AG04450 (cell line): ENCODE results near the gene TELO2. TPM values are rescaled to one million over a fixed set of nuclear protein-coding genes. Genes with fewer than 3 reads are reported as not detected.

ENCODE experiments used
- CTCF ChIA-PET: fragments of 300-600, 350-600 bp; formaldehyde crosslinking; extraction: SDS; loops from one replicate; lab custom pipeline; 2022; ENCODE audit warnings: antibody characterized with exemption, inconsistent platforms; lab: Charles Lee
- POLR2A ChIA-PET: fragments of 350-600 bp; formaldehyde crosslinking; extraction: SDS; loops from one replicate; lab custom pipeline; 2021; ENCODE audit warnings: antibody characterized with exemption, inconsistent platforms; lab: Yijun Ruan, JAX
- DNase-seq: peaks from one replicate; pipeline ENCODE4 v3.0.0-alpha.2; 2011; ENCODE audit warnings: low read depth, low spot score
- H3K27ac ChIP-seq: one replicate; pipeline ENCODE4 v1.5.1; 2012; ENCODE audit warnings: low read depth, low read length, control low read depth
- H3K27me3 ChIP-seq: one replicate; pipeline ENCODE4 v1.6.0; 2012; ENCODE audit warnings: low read length; ENCODE audit not compliant: control insufficient read depth, insufficient read depth
- H3K4me3 ChIP-seq: 2 replicates; pipeline ENCODE4 v1.5.1; 2011; ENCODE audit warnings: mild to moderate bottlenecking, low read depth, low read length, control low read depth
- H3K9me3 ChIP-seq: 2 replicates; pipeline ENCODE4 v1.5.1; 2012; ENCODE audit warnings: low read length; ENCODE audit not compliant: control insufficient read depth, insufficient read depth
- polyA plus RNA-seq: library from polyadenylated mRNA; depleted of rRNA; stranded (reverse); fragments of >200 nt; gene quantifications from 2 replicates; pipeline ENCODE4 v1.2.3, GENCODE V29; 2011
- TF ChIP-seq, protein P1 (sequence below): IDR thresholded peaks from 2 replicates; pipeline ENCODE4 v1.5.1; 2011; ENCODE audit warnings: low read depth, low read length, control low read depth, inconsistent platforms

Gene TELO2
- polyA plus RNA-seq, 1 experiment: 6.2 TPM

DNA sequence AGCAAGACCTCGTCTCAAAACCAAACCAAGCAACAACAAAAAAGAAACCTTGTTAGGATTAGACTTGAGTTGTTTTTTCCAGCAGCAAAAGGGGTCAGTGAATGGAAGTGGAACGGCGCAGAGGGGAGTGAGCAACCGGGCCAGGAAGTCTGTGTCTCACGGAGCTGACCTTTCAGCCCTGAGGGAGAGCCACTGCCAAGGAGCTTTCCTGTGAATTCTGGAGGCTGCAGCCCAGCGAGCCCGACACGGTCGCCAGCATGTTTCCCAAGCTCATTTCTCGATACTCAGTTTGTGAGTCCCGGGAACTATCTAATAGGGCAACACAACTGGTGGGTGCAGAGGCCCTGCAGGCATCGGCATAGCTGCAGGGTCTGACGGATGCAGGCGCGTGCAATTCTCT lies 19.6 kb downstream of the TELO2 start:
- no peak overlapping the region for H3K27ac ChIP-seq
- POLR2A ChIA-PET: no interaction called here
- no peak for DNase-seq
- no peaks in the 10 kb centered on the region for H3K27me3 ChIP-seq
- peaks cover 19% of the 10 kb centered on the region for H3K9me3 ChIP-seq
- no peak overlapping the region for H3K4me3 ChIP-seq
- TF ChIP-seq, protein P1, sequence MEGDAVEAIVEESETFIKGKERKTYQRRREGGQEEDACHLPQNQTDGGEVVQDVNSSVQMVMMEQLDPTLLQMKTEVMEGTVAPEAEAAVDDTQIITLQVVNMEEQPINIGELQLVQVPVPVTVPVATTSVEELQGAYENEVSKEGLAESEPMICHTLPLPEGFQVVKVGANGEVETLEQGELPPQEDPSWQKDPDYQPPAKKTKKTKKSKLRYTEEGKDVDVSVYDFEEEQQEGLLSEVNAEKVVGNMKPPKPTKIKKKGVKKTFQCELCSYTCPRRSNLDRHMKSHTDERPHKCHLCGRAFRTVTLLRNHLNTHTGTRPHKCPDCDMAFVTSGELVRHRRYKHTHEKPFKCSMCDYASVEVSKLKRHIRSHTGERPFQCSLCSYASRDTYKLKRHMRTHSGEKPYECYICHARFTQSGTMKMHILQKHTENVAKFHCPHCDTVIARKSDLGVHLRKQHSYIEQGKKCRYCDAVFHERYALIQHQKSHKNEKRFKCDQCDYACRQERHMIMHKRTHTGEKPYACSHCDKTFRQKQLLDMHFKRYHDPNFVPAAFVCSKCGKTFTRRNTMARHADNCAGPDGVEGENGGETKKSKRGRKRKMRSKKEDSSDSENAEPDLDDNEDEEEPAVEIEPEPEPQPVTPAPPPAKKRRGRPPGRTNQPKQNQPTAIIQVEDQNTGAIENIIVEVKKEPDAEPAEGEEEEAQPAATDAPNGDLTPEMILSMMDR: no peak
- CTCF ChIA-PET: no interaction called here

DNA sequence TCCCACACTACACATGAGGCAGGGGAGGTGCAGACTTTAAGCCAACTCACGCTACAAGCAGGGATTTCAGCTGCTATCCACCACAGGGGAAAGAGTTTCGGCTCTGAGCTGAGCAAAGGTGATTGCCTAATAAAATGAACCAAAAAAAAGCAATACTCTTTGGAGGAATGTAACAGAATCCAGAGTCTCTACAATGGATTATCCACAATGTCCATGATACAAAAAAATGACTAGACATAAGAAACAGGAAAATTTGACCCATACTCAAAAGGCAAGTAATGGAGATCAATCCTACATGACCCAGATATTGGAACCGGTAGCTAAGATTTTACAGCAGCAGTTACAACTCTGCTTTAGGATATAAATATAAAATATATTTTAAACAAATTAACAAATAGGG lies 21.3 kb downstream of the TELO2 start:
- Histone ChIP-seq H3K27me3 (no peaks in the 10 kb centered on the region), H3K9me3 (peaks cover 19% of the 10 kb centered on the region), H3K27ac (no peak overlapping the region), H3K4me3 (no peak overlapping the region)
- ChIA-PET CTCF (no interaction called here), POLR2A (no interaction called here)
- no peak for DNase-seq
- TF ChIP-seq, protein P1: no peak

DNA sequence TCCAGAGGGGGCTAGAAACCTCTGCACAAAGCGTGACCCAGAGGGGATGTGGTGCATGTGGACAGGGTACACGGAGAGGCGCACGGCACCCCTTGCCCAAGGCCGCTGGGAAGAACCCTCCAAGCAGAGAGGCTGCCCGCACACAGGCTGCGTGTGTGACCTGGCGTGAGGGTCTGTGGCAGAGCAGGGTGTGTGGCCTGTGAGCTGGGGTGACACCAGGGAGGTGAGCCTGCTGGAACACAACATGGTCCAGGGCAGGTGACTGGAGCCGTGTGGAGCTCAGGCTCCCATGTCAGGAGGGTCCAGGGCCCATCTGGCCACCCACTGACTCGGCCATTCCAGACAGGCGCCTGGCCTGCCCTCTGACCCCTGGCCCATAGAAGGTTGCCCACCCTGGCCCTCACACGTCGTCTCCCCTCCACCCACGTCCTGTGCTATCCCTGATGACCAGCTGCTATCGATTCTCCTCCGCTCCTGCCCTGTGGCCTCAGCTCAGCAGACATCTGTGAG lies 25.5 kb downstream of the TELO2 start:
- CTCF ChIA-PET: no interaction called here

DNA sequence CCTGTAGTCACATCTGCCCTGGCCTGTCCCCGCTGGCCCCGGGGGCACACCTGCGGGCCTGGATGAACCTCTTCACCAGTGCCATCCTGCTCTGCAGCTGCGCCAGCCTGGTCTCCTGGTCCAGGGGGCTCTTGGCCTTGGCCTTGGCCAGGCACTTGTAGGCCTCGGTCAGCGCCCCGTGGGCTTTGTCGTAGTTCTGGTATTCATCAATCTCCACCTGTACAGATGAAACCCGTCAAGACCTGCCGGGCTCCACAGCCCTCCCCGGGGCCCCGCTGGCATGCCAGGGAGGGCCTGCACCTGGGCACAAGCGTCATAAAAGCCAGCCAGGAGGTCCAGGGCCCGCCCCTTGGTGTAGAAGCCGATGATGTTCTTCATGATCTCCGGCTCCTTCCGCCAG lies 26.7 kb downstream of the TELO2 start:
- CTCF ChIA-PET: no interaction called here

More for the DNA sequence above, 25.5 kb downstream of the TELO2 start:
- Histone ChIP-seq H3K27me3 (no peaks in the 10 kb centered on the region), H3K9me3 (peaks cover 8% of the 10 kb centered on the region), H3K27ac (no peak overlapping the region), H3K4me3 (no peak overlapping the region)
- DNase-seq: no peak
- TF ChIP-seq, protein P1: no peak
- POLR2A ChIA-PET: no interaction called here

DNA sequence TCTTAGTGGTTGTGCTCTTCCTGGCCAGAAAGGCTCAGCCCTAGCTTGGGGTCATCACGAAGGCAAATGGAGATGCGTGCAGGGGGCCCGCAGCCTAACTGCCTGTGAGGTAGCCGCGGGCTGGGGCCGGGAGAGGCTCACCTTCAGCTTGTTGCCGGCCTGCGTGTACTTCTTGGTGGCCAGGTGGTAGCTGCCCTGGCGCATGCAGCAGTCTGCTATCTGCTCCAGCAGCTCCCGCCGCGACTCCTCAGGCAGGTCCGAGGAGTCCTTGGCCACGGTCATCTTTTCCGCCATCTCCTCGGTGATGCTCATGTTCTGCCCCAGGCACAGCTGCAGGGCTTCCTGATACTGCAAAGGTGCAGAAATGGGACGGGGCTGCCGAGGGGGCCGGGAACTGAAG lies 27.3 kb downstream of the TELO2 start:
- TF ChIP-seq, protein P1: no peak
- Histone ChIP-seq H3K9me3 (no peaks in the 10 kb centered on the region; the same call in 1 of the 2 replicates), H3K27ac (no peak overlapping the region), H3K27me3 (no peaks in the 10 kb centered on the region), H3K4me3 (no peak overlapping the region)
- no peak for DNase-seq
- ChIA-PET POLR2A (no interaction called here), CTCF (no interaction called here)

More for the DNA sequence above, 26.7 kb downstream of the TELO2 start:
- TF ChIP-seq, protein P1: no peak
- no peak overlapping the region for H3K4me3 ChIP-seq
- no peaks in the 10 kb centered on the region for H3K27me3 ChIP-seq
- POLR2A ChIA-PET: no interaction called here
- no peaks in the 10 kb centered on the region; the same call in none of the 2 replicates for H3K9me3 ChIP-seq
- DNase-seq: no peak
- no peak overlapping the region for H3K27ac ChIP-seq
